Fibroblast of villous mesenchyme (primary cell): ENCODE measurements around the gene WARS2. TPM values are rescaled to one million over a fixed set of nuclear protein-coding genes. Genes with fewer than 3 reads are reported as not detected.

Source experiments
- DNase-seq: peaks from one replicate; pipeline ENCODE4 v3.0.0-alpha.2; 2010; ENCODE audit warnings: low read depth
- H3K4me3 ChIP-seq: 2 replicates; pipeline ENCODE4 v1.5.1; 2011; ENCODE audit warnings: low read depth, mild to moderate bottlenecking, low read length
- CTCF ChIP-seq: IDR thresholded peaks from 2 replicates; pipeline ENCODE4 v1.5.1; 2012; ENCODE audit warnings: low read depth, mild to moderate bottlenecking, low read length; ENCODE audit not compliant: insufficient read depth
- small RNA-seq: library from RNA; depleted of rRNA; stranded (forward); fragments of <200 nt; gene quantifications from one replicate; pipeline ENCODE3, GENCODE V24; 2012
- total RNA-seq: library from RNA; depleted of rRNA; stranded (reverse); fragments of >200 nt; gene quantifications from 2 replicates; pipeline ENCODE4 v1.2.3, GENCODE V29; 2012

Gene WARS2
- total RNA-seq, 1 donor: 20.3 TPM

- DNase-seq: no peak
- TF ChIP-seq CTCF: no peak
- no peak overlapping the region for H3K4me3 ChIP-seq
Measured at GRCh38 chr1:118983558-118984041, 156.9 kb downstream of the WARS2 start.

GRCh38 chr1:118982821-118983557 lies 157.5 kb downstream of the WARS2 start:
- no peak for TF ChIP-seq CTCF
- no peak for DNase-seq
- no peak overlapping the region for H3K4me3 ChIP-seq

GRCh38 chr1:118982266-118982665 lies 158.2 kb downstream of the WARS2 start:
- no peak for TF ChIP-seq CTCF
- no peak for DNase-seq
- H3K4me3 ChIP-seq: no peak overlapping the region

- DNase-seq: no peak
- TF ChIP-seq CTCF: no peak
- no peak overlapping the region for H3K4me3 ChIP-seq
Measured at GRCh38 chr1:118981436-118981835, 159.0 kb downstream of the WARS2 start.

Small RNA genes lying within 50 kb of the gene (small RNA-seq; reads per million reads assigned to genes)
- gene AL139420.2: not detected

Other genes with a start within 250 kb of the WARS2 start
- under 0.01 TPM in 2 replicates for gene TBX15, start 152.3 kb downstream of the WARS2 start, total RNA-seq
- not detected in 2 replicates for gene HAO2, start 228.1 kb upstream of the WARS2 start, total RNA-seq